GM21737 (cell line): ENCODE data around the gene ARHGEF1.

Experiments used
- ATAC-seq: cut with Tn5 transposase; IDR thresholded peaks from one replicate; pipeline ENCODE4 v1.9.1; 2021; ENCODE audit warnings: mild to moderate bottlenecking, moderate library complexity; ENCODE audit not compliant: unreplicated experiment

The ARHGEF1 gene

DNA sequence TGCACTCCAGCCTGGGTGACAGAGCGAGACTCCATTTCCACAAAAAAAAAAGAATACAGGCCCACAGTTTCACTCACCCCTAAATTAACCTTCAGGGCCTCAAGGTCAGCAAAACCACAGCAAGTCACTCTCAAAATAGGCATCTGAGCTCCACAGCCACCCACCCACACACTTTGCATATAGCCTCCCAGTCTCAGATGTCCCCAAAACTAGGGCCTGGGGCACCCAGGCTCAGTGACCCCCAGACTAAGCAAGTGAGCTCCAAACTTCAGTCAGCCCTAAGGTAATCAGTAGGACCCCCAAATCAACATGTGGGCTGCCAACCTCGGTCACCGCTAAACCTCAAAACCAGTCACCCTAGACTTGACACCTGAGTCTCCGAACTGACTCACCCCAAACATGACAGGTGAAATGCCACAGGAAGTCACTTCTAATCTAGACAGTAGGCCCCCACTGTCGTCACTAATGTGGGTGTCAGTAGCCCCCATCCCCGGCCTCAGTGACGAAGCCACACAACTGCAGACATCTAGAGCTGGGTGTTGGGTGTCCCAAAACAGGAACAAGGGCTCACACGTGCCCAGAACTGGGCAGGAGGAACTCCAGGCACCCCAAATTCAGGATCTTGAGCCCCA lies 62.3 kb downstream of the ARHGEF1 start:
- peak; percentile 65 for ATAC-seq

DNA sequence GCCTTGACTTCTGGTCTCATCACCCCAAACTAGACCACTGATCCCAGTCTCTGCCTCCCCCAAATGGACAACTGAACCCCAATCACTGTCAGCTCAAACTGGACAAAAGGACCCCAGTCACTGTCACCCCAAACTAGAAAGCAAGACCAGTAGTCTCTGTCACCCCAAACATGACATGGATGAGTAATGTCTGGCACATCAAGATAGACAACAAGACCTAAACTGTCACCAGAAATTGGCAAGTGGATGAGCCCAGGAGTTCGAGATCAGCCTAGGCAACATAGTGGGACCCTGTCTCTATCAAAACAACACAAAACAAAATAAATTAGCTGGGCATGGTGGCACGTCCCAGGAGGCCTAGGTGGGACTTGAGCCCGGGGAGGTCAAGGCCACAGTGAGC lies 64.1 kb downstream of the ARHGEF1 start:
- ATAC-seq, result no peak

DNA sequence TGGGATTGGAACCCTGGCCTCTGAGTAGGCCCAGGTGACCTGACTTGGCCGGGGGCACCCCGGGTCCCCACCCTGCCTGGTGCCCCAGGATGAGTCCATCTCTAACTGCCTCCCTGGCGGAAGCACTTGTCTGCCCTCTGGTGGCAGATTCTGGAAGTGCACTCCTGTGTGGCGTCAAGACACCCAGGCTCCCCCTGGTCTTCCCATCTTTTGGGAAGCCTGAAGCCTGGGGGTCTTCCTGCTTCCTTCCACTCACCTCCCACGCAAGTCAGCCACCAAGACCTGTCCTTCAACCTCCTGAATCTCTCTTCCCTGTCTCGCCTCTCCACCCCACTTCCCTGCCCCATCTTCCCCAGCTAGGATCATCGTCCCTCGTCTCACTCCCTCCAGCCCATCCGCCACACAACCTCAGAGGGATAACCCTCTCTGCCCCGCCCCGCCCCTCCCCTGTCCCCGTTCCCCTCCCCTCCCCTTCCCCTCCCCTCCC lies 68.7 kb downstream of the ARHGEF1 start:
- ATAC-seq, result no peak

DNA sequence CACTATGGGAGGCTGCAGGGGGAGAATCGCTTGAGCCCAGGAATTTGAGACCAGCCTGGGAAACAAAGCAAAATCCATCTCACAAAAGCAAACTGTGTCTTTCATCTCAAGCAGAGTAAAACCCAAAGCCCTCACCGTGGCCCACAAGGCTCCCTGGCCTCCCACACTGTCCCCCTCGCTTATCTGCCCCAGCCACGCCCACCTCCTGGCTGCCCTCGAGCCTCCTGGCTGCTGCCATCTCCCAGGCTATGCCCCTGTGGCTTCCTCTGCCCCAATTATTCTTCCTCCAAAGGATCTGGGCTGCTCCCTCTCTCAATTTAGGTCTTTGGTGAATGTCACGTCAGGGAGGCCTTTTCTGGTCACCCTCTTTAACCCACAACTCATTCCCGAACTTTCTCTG lies 72.5 kb downstream of the ARHGEF1 start:
- no peak for ATAC-seq

GRCh38 chr19:41956621-41957020 lies 73.6 kb downstream of the ARHGEF1 start:
- ATAC-seq, result no peak
